ENCODE measurements around the gene GAGE13. TPM values are rescaled to one million over a fixed set of nuclear protein-coding genes. Genes with fewer than 3 reads are reported as not detected.
A peak's percentile ranks its signal among the peaks of the same experiment; 100 is the strongest.

Gene GAGE13
- total and polyA plus RNA-seq, 9 of the 15 experiments (the other 6 are each of a cell fraction or from before 2014, with no cell fraction given): 31.6 to 506 (median 154) TPM

GRCh38 chrX:49303346-49303745 lies 28.0 kb upstream of the GAGE13 start, which contains the start of gene GAGE10:
TSS of gene GAGE10 (plus strand) at chrX:49303646. CDS start at chrX:49304860, 1,214 bp downstream.
- Histone ChIP-seq H3K4me3 (no peak within 1 kb of the TSS), H3K9me3 (replicated peaks; ENCODE audit: control insufficient read depth, insufficient read depth, low read depth, low read length) (no peaks in the 10 kb centered on the region), H3K4me1 (replicated peaks in 1 of 2; ENCODE audit: control insufficient read depth in 2 of 2, insufficient read depth in 2 of 2, low read length in 2 of 2) (peaks cover 3 to 4% of the 10 kb centered on the region in 2 experiments; a peak in 4 of 5 replicates), H3K27me3 (ENCODE audit: control insufficient read depth in 2 of 2, insufficient read depth in 2 of 2, low read length in 2 of 2) (peaks cover 0 to 7% of the 10 kb centered on the region in 2 experiments; a peak in 2 of 5 replicates), H3K4me2 (ENCODE audit: insufficient read depth, low read length) (no peak within 1 kb of the TSS), H3K79me2 (ENCODE audit: control insufficient read depth, insufficient read depth, low read length) (no peaks in the 10 kb centered on the region), H3K9ac (ENCODE audit: insufficient read depth in 1 of 2, low read depth in 2 of 2, low read length in 2 of 2) (peak within 1 kb of the TSS in 1 of 2 experiments; percentile 26; a peak in 1 of 4 replicates), H3K36me3 (ENCODE audit: control insufficient read depth, insufficient read depth, low read length) (no peaks in the 10 kb centered on the region), H3K9me1 (ENCODE audit: control insufficient read depth, insufficient read depth, low read length) (no peaks in the 10 kb centered on the region), H3K27ac (ENCODE audit: extremely low read depth, low read depth, low read length) (no peak within 1 kb of the TSS), H2AFZ (ENCODE audit: low read depth, low read length) (0 out of 2 replicates have a peak within 1 kb of the TSS, but pooled peaks have one; percentile 24), H4K20me1 (replicated peaks; ENCODE audit: control insufficient read depth, insufficient read depth, low read length) (no peaks in the 10 kb centered on the region)
- intact Hi-C loops (cut with micrococcal nuclease) (no loop called here), in situ Hi-C loops (cut with MboI) (loop anchor here (10.0 kb wide), 1 partner anchor 261 kb away; the partner anchor contains the start of gene GAGE12F)
- ChIA-PET POLR2A (no interaction called here), CTCF (ENCODE audit: low intra/inter-chr PET ratio) (no interaction called here)
- WGBS (ENCODE audit: insufficient coverage, low coverage, missing lambda C conversion rate): 47% methylated on average over 9 of the region's 15 CpGs
- FAIRE-seq (no peak), DNase-seq (ENCODE audit: extremely low read depth in 1 of 4, low spot score in 3 of 4) (no peak), ATAC-seq (no peak)
- TF ChIP-seq CGGBP1 (CRISPR knock-in tag; IDR thresholded peaks at IDR 0.05) (no peak), NR2C2 (CRISPR knock-in tag; IDR thresholded peaks at IDR 0.05) (no peak), NR2C2 (tag; IDR thresholded peaks at IDR 0.05) (no peak), ZBTB8A (IDR thresholded peaks at IDR 0.05; ENCODE audit: partially characterized antibody) (no peak), U2AF1 (optimal IDR thresholded peaks at IDR 0.05; ENCODE audit: low read depth, low read length) (no peak), HNRNPLL (IDR thresholded peaks at IDR 0.05; ENCODE audit: low read depth, low read length, poor library complexity, severe bottlenecking) (no peak), E2F6 (IDR thresholded peaks at IDR 0.05; ENCODE audit: borderline replicate concordance in 1 of 2, extremely low read depth in 1 of 2, insufficient read depth in 1 of 2, insufficient read length in 1 of 2, low read depth in 1 of 2, low read length in 1 of 2, poor library complexity in 1 of 2, severe bottlenecking in 1 of 2) (peak in 1 of 2 experiments; percentile 13)
- no TSS peak for BruUV-seq (replicated peaks)

All from K562 (cell line).